Measurements from ENCODE around the gene CXorf38. TPM values are rescaled to one million over a fixed set of nuclear protein-coding genes. Genes with fewer than 3 reads are reported as not detected.

CXorf38 gene
- total RNA-seq, 1 experiment from 2014 or later, result 19.8 TPM

Other genes starting within 250 kb of the CXorf38 start
- 54.8 and 57.0 TPM in 2 replicates for gene ATP6AP2, start 66.6 kb downstream of the CXorf38 start, total RNA-seq (2014; rRNA removed; shearing (Covaris generic))
- gene MPC1L, start 24.1 kb downstream of the CXorf38 start, total RNA-seq (2014; rRNA removed; shearing (Covaris generic)), result not detected in 2 replicates
- gene MED14, start 88.0 kb upstream of the CXorf38 start, total RNA-seq (2014; rRNA removed; shearing (Covaris generic)), result 17.4 and 43.6 TPM in 2 replicates

Data from Daoy (cell line).